GM13976 (cell line): ENCODE results near the gene GNAT1.
A peak's percentile ranks its signal among the peaks of the same experiment; 100 is the strongest.

Experiments used
- DNase-seq: peaks from one replicate; pipeline ENCODE4 v3.0.0; 2012; ENCODE audit warnings: low spot score
- CTCF ChIP-seq: IDR thresholded peaks from 2 replicates; pipeline ENCODE4 v1.5.1; 2012; ENCODE audit warnings: borderline replicate concordance, mild to moderate bottlenecking; ENCODE audit not compliant: insufficient read depth; ENCODE audit errors: extremely low read depth, missing control alignments, control extremely low read depth
- in situ Hi-C: fragments of 300-500 bp; cut with MboI; formaldehyde crosslinking; loops from one replicate; pipeline ENCODE4 v1.12.0; 2022; ENCODE audit warnings: low sequenced_read_pairs, mixed read lengths, inconsistent platforms; ENCODE audit not compliant: unreplicated experiment

Gene GNAT1

GRCh38 chr3:50192689-50193141 lies 1.3 kb downstream of the GNAT1 start:
- in situ Hi-C loops = loop anchor here (5.0 kb wide), 1 partner anchor 80 kb away; no protein-coding TSS in a partner anchor
- peak; percentile 90 for DNase-seq

GRCh38 chr3:50193286-50193685 lies 1.9 kb downstream of the GNAT1 start:
- DNase-seq = no peak
- in situ Hi-C loops = loop anchor here (5.0 kb wide), 1 partner anchor 79 kb away; no protein-coding TSS in a partner anchor
- TF ChIP-seq CTCF = no peak

More at GRCh38 chr3:50192689-50193141, 1.3 kb downstream of the GNAT1 start:
- peak; percentile 92 for TF ChIP-seq CTCF

GRCh38 chr3:50193746-50194127 lies 2.3 kb downstream of the GNAT1 start:
- no peak for TF ChIP-seq CTCF
- in situ Hi-C loops = loop anchor here (5.0 kb wide), 1 partner anchor 79 kb away; no protein-coding TSS in a partner anchor
- DNase-seq = no peak

- DNase-seq = peak; percentile 90
- TF ChIP-seq CTCF = peak; percentile 86
- in situ Hi-C loops = loop anchor here (5.0 kb wide), 1 partner anchor 78 kb away; no protein-coding TSS in a partner anchor
Observed at GRCh38 chr3:50194128-50194902, 2.9 kb downstream of the GNAT1 start.

- peak; percentile 81 for DNase-seq
- in situ Hi-C loops = loop anchor here (5.0 kb wide), 1 partner anchor 77 kb away; no protein-coding TSS in a partner anchor
- TF ChIP-seq CTCF = no peak
Observed at GRCh38 chr3:50194903-50195500, 3.6 kb downstream of the GNAT1 start.

- in situ Hi-C loops = no loop called here
- no peak for TF ChIP-seq CTCF
- DNase-seq = no peak
Observed at GRCh38 chr3:50195501-50196252, 4.3 kb downstream of the GNAT1 start.
